ENCODE data around the gene BCL2. TPM values are rescaled to one million over a fixed set of nuclear protein-coding genes. Genes with fewer than 3 reads are reported as not detected.

The BCL2 gene
- total RNA-seq, 1 experiment from 2014 or later, result 2.5 TPM

- Histone ChIP-seq H4K20me1 (ENCODE audit: insufficient read depth) (no peaks in the 10 kb centered on the region), H2AFZ (ENCODE audit: low read depth, low read length, poor library complexity, severe bottlenecking) (no peak overlapping the region), H3K36me3 (ENCODE audit: control insufficient read depth in 1 of 2, insufficient read depth in 2 of 2, low read length in 2 of 2) (no peaks in the 10 kb centered on the region), H3K27ac (ENCODE audit: low read depth, low read length) (no peak overlapping the region), H3K9me2 (ENCODE audit: insufficient read depth) (no peaks in the 10 kb centered on the region), H3K79me2 (ENCODE audit: insufficient read depth, low read length) (no peaks in the 10 kb centered on the region), H3K4me1 (ENCODE audit: control insufficient read depth in 1 of 2, insufficient read depth in 2 of 2, low read length in 2 of 2) (no peaks in the 10 kb centered on the region), H3K4me3 (replicated peaks in 1 of 2; ENCODE audit: low read depth in 1 of 2, low read length in 2 of 2) (no peak overlapping the region), H3K27me3 (ENCODE audit: insufficient read depth, low read length) (peaks cover 7% of the 10 kb centered on the region; the same call in 1 of the 2 replicates), H3K9ac (ENCODE audit: low read length) (no peak overlapping the region), H3K9me3 (ENCODE audit: control insufficient read depth in 1 of 2, insufficient read depth in 1 of 2, low read depth in 1 of 2, low read length in 2 of 2) (no peaks in the 10 kb centered on the region), H3K4me2 (ENCODE audit: low read length) (no peak overlapping the region)
- intact Hi-C loops (cut with micrococcal nuclease), result no loop called here
- ATAC-seq (no peak), DNase-seq (ENCODE audit: low read depth, low spot score) (no peak)
- no peak for TF ChIP-seq CTCF (IDR thresholded peaks at IDR 0.05 in 2 of 3, conservative IDR thresholded peaks at IDR 0.05 in 1 of 3; ENCODE audit: borderline replicate concordance in 1 of 3, insufficient read depth in 1 of 3, low read depth in 2 of 3, low read length in 2 of 3)
- no peak for TF ChIP-seq SIN3A (IDR thresholded peaks at IDR 0.05; ENCODE audit: low read depth)
- no peak for TF ChIP-seq POLR2A (IDR thresholded peaks at IDR 0.05; ENCODE audit: borderline replicate concordance, extremely low read depth, insufficient read depth, insufficient read length)
- TF ChIP-seq EGR1 (IDR thresholded peaks at IDR 0.05; ENCODE audit: low read depth), result no peak
- no peak for TF ChIP-seq ZNF274 (IDR thresholded peaks at IDR 0.05; ENCODE audit: low read depth, low read length)
- TF ChIP-seq JUND (IDR thresholded peaks at IDR 0.05), result no peak
- TF ChIP-seq EZH2 (IDR thresholded peaks at IDR 0.05), result no peak
- TF ChIP-seq ATF3 (IDR thresholded peaks at IDR 0.05), result no peak
- TF ChIP-seq ZBTB33 (IDR thresholded peaks at IDR 0.05; ENCODE audit: extremely low read depth, insufficient replicate concordance, low read length), result no peak
- TF ChIP-seq TCF7L2 (IDR thresholded peaks at IDR 0.05; ENCODE audit: borderline replicate concordance, extremely low read depth, insufficient read depth, insufficient read length), result no peak
- TF ChIP-seq SRF (IDR thresholded peaks at IDR 0.05; ENCODE audit: low read depth), result no peak
- POLR2A ChIA-PET, result no interaction called here
- RAD21 ChIA-PET (ENCODE audit: low non-redundant PET in 1 of 2, low total read pairs in 2 of 2, uncharacterized antibody in 2 of 2, unreplicated experiment in 2 of 2), result no interaction called here
- CTCF ChIA-PET, result no interaction called here
- BruUV-seq (replicated peaks), result no TSS peak
These were observed 127.3 kb downstream of the BCL2 start for GRCh38 chr18:63192126-63192884.
